Activated naive CD8-positive, alpha-beta T cell treated with anti-CD3 and anti-CD28 coated beads, Interleukin-2, amount 50 U/mL, for 24 hours (primary cell): Measurements from ENCODE around the gene TRPC4.

Experiments used
- ATAC-seq: fragments of 150-1000 bp; cut with Tn5 transposase; one replicate; pipeline ENCODE4 v1.10.0; 2021
- DNase-seq: peaks from one replicate; pipeline ENCODE4 v3.0.0; 2021
- H3K27ac Mint-ChIP-seq: one replicate; pipeline ENCODE4 v1.8.0; 2021; ENCODE audit warnings: mild to moderate bottlenecking, mixed read lengths
- H3K27me3 Mint-ChIP-seq: one replicate; pipeline ENCODE4 v1.8.0; 2021; ENCODE audit warnings: mixed read lengths
- H3K36me3 Mint-ChIP-seq: one replicate; pipeline ENCODE4 v1.8.0; 2021; ENCODE audit warnings: low read depth, mixed read lengths
- H3K4me1 Mint-ChIP-seq: one replicate; pipeline ENCODE4 v1.8.0; 2021; ENCODE audit warnings: mixed read lengths
- H3K4me3 Mint-ChIP-seq: one replicate; pipeline ENCODE4 v1.8.0; 2021; ENCODE audit warnings: mild to moderate bottlenecking, moderate library complexity, mixed read lengths
- H3K9me3 Mint-ChIP-seq: one replicate; pipeline ENCODE4 v1.8.0; 2021; ENCODE audit warnings: mixed read lengths

TRPC4 gene

GRCh38 chr13:37679043-37679442 is 190.5 kb downstream of the TRPC4 start:
- Mint-ChIP-seq H3K27ac (no peak overlapping the region), H3K4me1 (no peaks in the 10 kb centered on the region), H3K27me3 (no peaks in the 10 kb centered on the region), H3K9me3 (peaks cover 4% of the 10 kb centered on the region), H3K4me3 (no peak overlapping the region), H3K36me3 (no peaks in the 10 kb centered on the region)
- no peak for ATAC-seq
- DNase-seq: no peak

- H3K36me3 Mint-ChIP-seq: no peaks in the 10 kb centered on the region
- no peak overlapping the region for H3K27ac Mint-ChIP-seq
- no peaks in the 10 kb centered on the region for H3K4me1 Mint-ChIP-seq
- H3K9me3 Mint-ChIP-seq: peaks cover 11% of the 10 kb centered on the region
- no peak for ATAC-seq
- peaks cover 4% of the 10 kb centered on the region for H3K27me3 Mint-ChIP-seq
- DNase-seq: no peak
- H3K4me3 Mint-ChIP-seq: no peak overlapping the region
Measured at GRCh38 chr13:37669845-37670244, 199.7 kb downstream of the TRPC4 start.

- ATAC-seq (no peak), DNase-seq (no peak)
- Mint-ChIP-seq H3K27ac (no peak overlapping the region), H3K4me3 (no peak overlapping the region), H3K27me3 (peaks cover 4% of the 10 kb centered on the region), H3K4me1 (no peaks in the 10 kb centered on the region), H3K9me3 (peaks cover 11% of the 10 kb centered on the region), H3K36me3 (no peaks in the 10 kb centered on the region)
Measured at GRCh38 chr13:37667702-37668101, 201.9 kb downstream of the TRPC4 start.

- DNase-seq: no peak
- no peak overlapping the region for H3K27ac Mint-ChIP-seq
- peaks cover 4% of the 10 kb centered on the region for H3K27me3 Mint-ChIP-seq
- no peaks in the 10 kb centered on the region for H3K36me3 Mint-ChIP-seq
- H3K4me3 Mint-ChIP-seq: no peak overlapping the region
- peaks cover 11% of the 10 kb centered on the region for H3K9me3 Mint-ChIP-seq
- H3K4me1 Mint-ChIP-seq: no peaks in the 10 kb centered on the region
- ATAC-seq: no peak
Measured at GRCh38 chr13:37666036-37666435, 203.5 kb downstream of the TRPC4 start.

GRCh38 chr13:37665420-37665819 is 204.2 kb downstream of the TRPC4 start:
- H3K27ac Mint-ChIP-seq: no peak overlapping the region
- no peaks in the 10 kb centered on the region for H3K36me3 Mint-ChIP-seq
- ATAC-seq (no peak), DNase-seq (no peak)
- peaks cover 7% of the 10 kb centered on the region for H3K9me3 Mint-ChIP-seq
- peaks cover 4% of the 10 kb centered on the region for H3K27me3 Mint-ChIP-seq
- H3K4me3 Mint-ChIP-seq: no peak overlapping the region
- H3K4me1 Mint-ChIP-seq: no peaks in the 10 kb centered on the region

- H3K9me3 Mint-ChIP-seq: peaks cover 7% of the 10 kb centered on the region
- H3K4me3 Mint-ChIP-seq: no peak overlapping the region
- H3K36me3 Mint-ChIP-seq: no peaks in the 10 kb centered on the region
- no peak for DNase-seq
- no peak for ATAC-seq
- peaks cover 4% of the 10 kb centered on the region for H3K27me3 Mint-ChIP-seq
- no peaks in the 10 kb centered on the region for H3K4me1 Mint-ChIP-seq
- H3K27ac Mint-ChIP-seq: no peak overlapping the region
Measured at GRCh38 chr13:37663724-37664123, 205.8 kb downstream of the TRPC4 start.

- H3K4me3 Mint-ChIP-seq: no peak overlapping the region
- peaks cover 3% of the 10 kb centered on the region for H3K9me3 Mint-ChIP-seq
- no peak overlapping the region for H3K27ac Mint-ChIP-seq
- no peaks in the 10 kb centered on the region for H3K36me3 Mint-ChIP-seq
- ATAC-seq: no peak
- no peaks in the 10 kb centered on the region for H3K4me1 Mint-ChIP-seq
- peaks cover 4% of the 10 kb centered on the region for H3K27me3 Mint-ChIP-seq
- no peak for DNase-seq
Measured at GRCh38 chr13:37662624-37663023, 206.9 kb downstream of the TRPC4 start.

GRCh38 chr13:37657956-37658355 is 211.6 kb downstream of the TRPC4 start:
- H3K4me3 Mint-ChIP-seq: no peak overlapping the region
- H3K4me1 Mint-ChIP-seq: no peaks in the 10 kb centered on the region
- H3K36me3 Mint-ChIP-seq: no peaks in the 10 kb centered on the region
- no peaks in the 10 kb centered on the region for H3K27me3 Mint-ChIP-seq
- H3K27ac Mint-ChIP-seq: no peak overlapping the region
- ATAC-seq: no peak
- DNase-seq: no peak
- no peaks in the 10 kb centered on the region for H3K9me3 Mint-ChIP-seq

- DNase-seq (no peak), ATAC-seq (no peak)
- Mint-ChIP-seq H3K27me3 (no peaks in the 10 kb centered on the region), H3K36me3 (no peaks in the 10 kb centered on the region), H3K9me3 (no peaks in the 10 kb centered on the region), H3K4me1 (no peaks in the 10 kb centered on the region), H3K4me3 (no peak overlapping the region), H3K27ac (no peak overlapping the region)
Measured at GRCh38 chr13:37657134-37657533, 212.4 kb downstream of the TRPC4 start.

- peak; percentile 20 for ATAC-seq
- Mint-ChIP-seq H3K4me1 (no peaks in the 10 kb centered on the region), H3K27me3 (no peaks in the 10 kb centered on the region), H3K27ac (no peak overlapping the region), H3K9me3 (no peaks in the 10 kb centered on the region), H3K4me3 (no peak overlapping the region), H3K36me3 (no peaks in the 10 kb centered on the region)
- DNase-seq: no peak
Measured at GRCh38 chr13:37656247-37656940, 213.2 kb downstream of the TRPC4 start.

- DNase-seq (no peak), ATAC-seq (no peak)
- Mint-ChIP-seq H3K27me3 (no peaks in the 10 kb centered on the region), H3K36me3 (no peaks in the 10 kb centered on the region), H3K9me3 (no peaks in the 10 kb centered on the region), H3K4me1 (no peaks in the 10 kb centered on the region), H3K27ac (no peak overlapping the region), H3K4me3 (no peak overlapping the region)
Measured at GRCh38 chr13:37652596-37652995, 217.0 kb downstream of the TRPC4 start.

GRCh38 chr13:37651891-37652290 is 217.7 kb downstream of the TRPC4 start:
- Mint-ChIP-seq H3K36me3 (no peaks in the 10 kb centered on the region), H3K4me1 (no peaks in the 10 kb centered on the region), H3K27ac (no peak overlapping the region)

GRCh38 chr13:37648609-37649008 is 221.0 kb downstream of the TRPC4 start:
- Mint-ChIP-seq H3K9me3 (peaks cover 3% of the 10 kb centered on the region), H3K27ac (no peak overlapping the region), H3K4me3 (no peak overlapping the region), H3K4me1 (no peaks in the 10 kb centered on the region), H3K36me3 (no peaks in the 10 kb centered on the region), H3K27me3 (no peaks in the 10 kb centered on the region)
- DNase-seq: no peak
- ATAC-seq: no peak

More at GRCh38 chr13:37651891-37652290, 217.7 kb downstream of the TRPC4 start:
- H3K9me3 Mint-ChIP-seq: no peaks in the 10 kb centered on the region
- DNase-seq (no peak), ATAC-seq (no peak)
- no peaks in the 10 kb centered on the region for H3K27me3 Mint-ChIP-seq
- H3K4me3 Mint-ChIP-seq: no peak overlapping the region

- DNase-seq (no peak), ATAC-seq (no peak)
- Mint-ChIP-seq H3K4me1 (no peaks in the 10 kb centered on the region), H3K27me3 (no peaks in the 10 kb centered on the region), H3K27ac (no peak overlapping the region), H3K9me3 (peaks cover 3% of the 10 kb centered on the region), H3K4me3 (no peak overlapping the region), H3K36me3 (no peaks in the 10 kb centered on the region)
Measured at GRCh38 chr13:37647031-37647650, 222.4 kb downstream of the TRPC4 start.

GRCh38 chr13:37646531-37646930 is 223.0 kb downstream of the TRPC4 start:
- Mint-ChIP-seq H3K27ac (no peak overlapping the region), H3K36me3 (no peaks in the 10 kb centered on the region)
- ATAC-seq: no peak

More at GRCh38 chr13:37646531-37646930, 223.0 kb downstream of the TRPC4 start:
- DNase-seq: no peak
- Mint-ChIP-seq H3K4me1 (no peaks in the 10 kb centered on the region), H3K9me3 (peaks cover 3% of the 10 kb centered on the region), H3K27me3 (no peaks in the 10 kb centered on the region), H3K4me3 (no peak overlapping the region)
